ENCODE data around the gene SCNN1B.

SCNN1B gene

DNA sequence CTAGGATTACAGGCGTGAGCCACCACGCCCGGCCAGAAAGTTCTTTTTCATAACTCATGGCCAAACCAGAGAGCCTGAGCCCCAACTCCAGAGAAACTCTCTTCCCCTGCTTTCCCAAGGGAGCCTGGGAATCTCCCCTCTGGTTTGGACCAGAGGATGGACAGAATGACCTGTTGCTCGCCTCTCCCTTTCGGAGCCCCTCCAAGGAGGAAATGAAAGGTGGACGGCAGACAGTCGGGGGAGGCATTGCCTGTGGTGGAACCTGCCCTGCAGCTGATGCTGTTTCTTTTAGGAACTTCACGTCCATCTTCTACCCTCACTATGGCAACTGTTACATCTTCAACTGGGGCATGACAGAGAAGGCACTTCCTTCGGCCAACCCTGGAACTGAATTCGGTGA lies 65.5 kb downstream of the SCNN1B start:
- H3K18ac ChIP-seq (ENCODE audit: low read length), result no peak overlapping the region
- no peak overlapping the region for H4K91ac ChIP-seq (ENCODE audit: low read depth, low read length)
- H2BK120ac ChIP-seq (ENCODE audit: insufficient read depth, low read length, poor library complexity), result no peak overlapping the region
- no peak overlapping the region for H4K8ac ChIP-seq (ENCODE audit: low read depth, low read length)
- H3K36me3 ChIP-seq (ENCODE audit: control insufficient read depth in 1 of 2, insufficient read depth in 2 of 2, low read length in 2 of 2), result no peaks in the 10 kb centered on the region
- no peak overlapping the region for H3K4ac ChIP-seq (ENCODE audit: low read depth, low read length)
- no peak overlapping the region for H3K27ac ChIP-seq (ENCODE audit: low read depth, low read length)
- H3K4me1 ChIP-seq (ENCODE audit: control insufficient read depth in 1 of 2, insufficient read depth in 2 of 2, low read length in 2 of 2), result no peaks in the 10 kb centered on the region
- WGBS (ENCODE audit: extremely low coverage, insufficient coverage, insufficient read length), result no CpG with 5 or more reads among the region's 10 CpGs
- DNase-seq, result no peak
- H3K4me2 ChIP-seq (ENCODE audit: low read length), result no peak overlapping the region
- no peak overlapping the region for H3K23ac ChIP-seq (ENCODE audit: low read length)
- H3K79me2 ChIP-seq (ENCODE audit: control insufficient read depth, insufficient read depth, low read length, poor library complexity), result no peaks in the 10 kb centered on the region
- H3K4me3 ChIP-seq (ENCODE audit: low read depth, low read length), result no peak overlapping the region
- no peak overlapping the region for H2BK5ac ChIP-seq (ENCODE audit: low read depth, low read length, poor library complexity)
- H3K14ac ChIP-seq (ENCODE audit: low read length), result no peak overlapping the region
- H3K9me3 ChIP-seq (ENCODE audit: insufficient read depth, low read depth, low read length), result peaks cover 3% of the 10 kb centered on the region
- no peak overlapping the region for H3K9ac ChIP-seq (ENCODE audit: low read length)
- no peak overlapping the region for H2BK12ac ChIP-seq (ENCODE audit: low read length)
- no peak overlapping the region for H4K12ac ChIP-seq (ENCODE audit: low read depth, low read length)
- no peaks in the 10 kb centered on the region for H3K27me3 ChIP-seq (ENCODE audit: insufficient read depth, low read length)
- no peaks in the 10 kb centered on the region for H3K79me1 ChIP-seq (ENCODE audit: low read length)
- H2AFZ ChIP-seq (ENCODE audit: insufficient read depth, low read length, poor library complexity), result no peak overlapping the region
- H2AK5ac ChIP-seq (ENCODE audit: low read length), result no peak overlapping the region

DNA sequence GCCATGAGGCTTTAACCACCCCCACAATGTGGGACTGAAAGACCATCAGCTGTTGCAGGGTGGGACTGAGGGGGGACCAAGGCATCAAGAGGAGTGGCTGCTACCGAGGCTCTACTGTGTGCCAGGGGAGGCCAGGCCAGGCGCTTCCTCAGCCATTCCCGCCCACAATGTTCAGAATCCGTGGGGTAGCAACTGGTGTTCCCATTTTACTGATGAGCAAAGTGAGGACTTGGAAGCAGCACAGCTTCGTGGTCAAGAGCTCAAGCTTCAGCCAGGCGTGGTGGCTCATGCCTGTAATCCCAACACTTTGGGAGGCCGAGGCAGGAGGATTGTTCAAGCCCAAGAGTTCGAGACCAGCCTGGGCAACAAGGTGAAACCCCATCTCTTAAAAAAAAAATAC lies 65.9 kb downstream of the SCNN1B start:
- Histone ChIP-seq H3K9me3 (ENCODE audit: insufficient read depth, low read depth, low read length) (peaks cover 3% of the 10 kb centered on the region), H3K18ac (ENCODE audit: low read length) (no peak overlapping the region), H3K79me1 (ENCODE audit: low read length) (no peaks in the 10 kb centered on the region), H2BK120ac (ENCODE audit: insufficient read depth, low read length, poor library complexity) (no peak overlapping the region), H3K27me3 (ENCODE audit: insufficient read depth, low read length) (no peaks in the 10 kb centered on the region), H3K4ac (ENCODE audit: low read depth, low read length) (no peak overlapping the region), H3K14ac (ENCODE audit: low read length) (no peak overlapping the region), H2BK5ac (ENCODE audit: low read depth, low read length, poor library complexity) (no peak overlapping the region), H3K27ac (ENCODE audit: low read depth, low read length) (no peak overlapping the region), H2AK5ac (ENCODE audit: low read length) (no peak overlapping the region), H3K4me1 (ENCODE audit: control insufficient read depth in 1 of 2, insufficient read depth in 2 of 2, low read length in 2 of 2) (no peaks in the 10 kb centered on the region), H3K36me3 (ENCODE audit: control insufficient read depth in 1 of 2, insufficient read depth in 2 of 2, low read length in 2 of 2) (no peaks in the 10 kb centered on the region), H4K12ac (ENCODE audit: low read depth, low read length) (no peak overlapping the region), H4K8ac (ENCODE audit: low read depth, low read length) (no peak overlapping the region), H3K9ac (ENCODE audit: low read length) (no peak overlapping the region), H3K79me2 (ENCODE audit: control insufficient read depth, insufficient read depth, low read length, poor library complexity) (no peaks in the 10 kb centered on the region), H2BK12ac (ENCODE audit: low read length) (no peak overlapping the region), H3K4me3 (ENCODE audit: low read depth, low read length) (no peak overlapping the region), H3K23ac (ENCODE audit: low read length) (no peak overlapping the region), H2AFZ (ENCODE audit: insufficient read depth, low read length, poor library complexity) (no peak overlapping the region), H3K4me2 (ENCODE audit: low read length) (no peak overlapping the region), H4K91ac (ENCODE audit: low read depth, low read length) (no peak overlapping the region)
- DNase-seq, result no peak
- no CpG with 5 or more reads among the region's 8 CpGs for WGBS (ENCODE audit: extremely low coverage, insufficient coverage, insufficient read length)

DNA sequence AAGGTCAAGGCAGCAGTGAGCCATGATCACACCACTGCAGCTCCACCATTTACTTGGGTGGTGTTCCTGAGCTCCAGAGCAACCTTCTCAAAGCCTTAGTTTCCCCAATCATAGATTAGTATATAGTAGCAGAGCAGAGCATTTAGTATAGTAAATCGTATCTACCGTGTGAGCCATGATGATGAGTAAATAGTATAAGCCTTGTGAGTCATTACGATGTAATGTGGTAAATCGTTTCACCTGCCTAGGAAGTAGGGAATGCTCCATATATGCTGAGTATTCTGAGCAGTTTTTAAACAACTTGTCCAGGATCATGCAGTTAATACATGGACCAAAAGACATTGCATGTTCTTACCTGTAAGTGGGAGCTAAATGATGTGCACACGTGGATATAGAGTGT lies 66.4 kb downstream of the SCNN1B start:
- no CpG with 5 or more reads among the region's 5 CpGs for WGBS (ENCODE audit: extremely low coverage, insufficient coverage, insufficient read length)
- Histone ChIP-seq H2BK5ac (ENCODE audit: low read depth, low read length, poor library complexity) (no peak overlapping the region), H3K79me2 (ENCODE audit: control insufficient read depth, insufficient read depth, low read length, poor library complexity) (no peaks in the 10 kb centered on the region), H3K79me1 (ENCODE audit: low read length) (no peaks in the 10 kb centered on the region), H4K12ac (ENCODE audit: low read depth, low read length) (no peak overlapping the region), H2BK12ac (ENCODE audit: low read length) (no peak overlapping the region), H2BK120ac (ENCODE audit: insufficient read depth, low read length, poor library complexity) (no peak overlapping the region), H2AK5ac (ENCODE audit: low read length) (no peak overlapping the region), H4K8ac (ENCODE audit: low read depth, low read length) (no peak overlapping the region), H3K4me1 (ENCODE audit: control insufficient read depth in 1 of 2, insufficient read depth in 2 of 2, low read length in 2 of 2) (no peaks in the 10 kb centered on the region), H3K9me3 (ENCODE audit: insufficient read depth, low read depth, low read length) (peaks cover 3% of the 10 kb centered on the region), H3K9ac (ENCODE audit: low read length) (no peak overlapping the region), H3K14ac (ENCODE audit: low read length) (no peak overlapping the region), H3K4me3 (ENCODE audit: low read depth, low read length) (no peak overlapping the region), H3K4ac (ENCODE audit: low read depth, low read length) (no peak overlapping the region), H3K23ac (ENCODE audit: low read length) (no peak overlapping the region), H3K27me3 (ENCODE audit: insufficient read depth, low read length) (no peaks in the 10 kb centered on the region), H3K27ac (ENCODE audit: low read depth, low read length) (no peak overlapping the region), H3K18ac (ENCODE audit: low read length) (no peak overlapping the region), H4K91ac (ENCODE audit: low read depth, low read length) (no peak overlapping the region), H2AFZ (ENCODE audit: insufficient read depth, low read length, poor library complexity) (no peak overlapping the region), H3K4me2 (ENCODE audit: low read length) (no peak overlapping the region), H3K36me3 (ENCODE audit: control insufficient read depth in 1 of 2, insufficient read depth in 2 of 2, low read length in 2 of 2) (no peaks in the 10 kb centered on the region)
- peak in 1 of 2 donors; percentile 73 for DNase-seq

DNA sequence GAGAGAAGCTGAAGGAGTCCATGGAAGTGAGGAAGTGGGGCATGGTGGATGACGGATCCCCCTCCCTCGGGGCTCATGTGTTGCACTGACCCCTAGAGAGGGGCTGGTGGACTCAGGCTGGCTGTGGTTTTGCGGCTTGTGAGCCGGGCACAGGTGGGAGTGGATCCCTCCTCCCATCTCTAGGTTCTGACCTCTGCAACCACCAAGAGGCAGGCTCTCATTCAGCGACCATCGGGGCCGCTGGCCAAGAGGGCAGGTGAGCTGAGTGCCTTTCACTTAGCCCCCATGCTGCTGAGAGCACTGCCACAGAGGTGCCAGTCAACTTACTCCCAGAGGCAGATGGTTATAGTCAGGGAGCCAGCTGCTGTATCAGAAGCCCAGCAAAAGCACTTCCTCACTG lies 67.3 kb downstream of the SCNN1B start:
- H3K14ac ChIP-seq (ENCODE audit: low read length), result no peak overlapping the region
- peaks cover 3% of the 10 kb centered on the region for H3K9me3 ChIP-seq (ENCODE audit: insufficient read depth, low read depth, low read length)
- H3K4me3 ChIP-seq (ENCODE audit: low read depth, low read length), result no peak overlapping the region
- H3K4me1 ChIP-seq (ENCODE audit: control insufficient read depth in 1 of 2, insufficient read depth in 2 of 2, low read length in 2 of 2), result no peaks in the 10 kb centered on the region
- no peak overlapping the region for H3K4ac ChIP-seq (ENCODE audit: low read depth, low read length)
- DNase-seq, result no peak
- H4K12ac ChIP-seq (ENCODE audit: low read depth, low read length), result no peak overlapping the region
- no CpG with 5 or more reads among the region's 7 CpGs for WGBS (ENCODE audit: extremely low coverage, insufficient coverage, insufficient read length)
- H2BK120ac ChIP-seq (ENCODE audit: insufficient read depth, low read length, poor library complexity), result no peak overlapping the region
- H3K79me2 ChIP-seq (ENCODE audit: control insufficient read depth, insufficient read depth, low read length, poor library complexity), result no peaks in the 10 kb centered on the region
- H2AFZ ChIP-seq (ENCODE audit: insufficient read depth, low read length, poor library complexity), result no peak overlapping the region
- no peak overlapping the region for H2BK5ac ChIP-seq (ENCODE audit: low read depth, low read length, poor library complexity)
- H3K4me2 ChIP-seq (ENCODE audit: low read length), result no peak overlapping the region
- H4K8ac ChIP-seq (ENCODE audit: low read depth, low read length), result no peak overlapping the region
- no peaks in the 10 kb centered on the region for H3K79me1 ChIP-seq (ENCODE audit: low read length)
- no peaks in the 10 kb centered on the region for H3K27me3 ChIP-seq (ENCODE audit: insufficient read depth, low read length)
- H4K91ac ChIP-seq (ENCODE audit: low read depth, low read length), result no peak overlapping the region
- no peak overlapping the region for H3K23ac ChIP-seq (ENCODE audit: low read length)
- no peak overlapping the region for H3K18ac ChIP-seq (ENCODE audit: low read length)
- H2AK5ac ChIP-seq (ENCODE audit: low read length), result no peak overlapping the region
- H3K9ac ChIP-seq (ENCODE audit: low read length), result no peak overlapping the region
- H3K36me3 ChIP-seq (ENCODE audit: control insufficient read depth in 1 of 2, insufficient read depth in 2 of 2, low read length in 2 of 2), result no peaks in the 10 kb centered on the region
- no peak overlapping the region for H3K27ac ChIP-seq (ENCODE audit: low read depth, low read length)
- H2BK12ac ChIP-seq (ENCODE audit: low read length), result no peak overlapping the region
